Glutamatergic neuron (in vitro differentiated cells): ENCODE measurements around the gene DLG2. TPM values are rescaled to one million over a fixed set of nuclear protein-coding genes. Genes with fewer than 3 reads are reported as not detected.

Source experiments
- DNase-seq: peaks from one replicate; pipeline ENCODE4 v3.0.0; 2022
- H3K27ac Mint-ChIP-seq: one replicate; pipeline ENCODE4 v1.8.0; 2020; ENCODE audit warnings: mild to moderate bottlenecking, mixed read lengths, inconsistent platforms; ENCODE audit not compliant: unreplicated experiment
- H3K27me3 Mint-ChIP-seq: one replicate; pipeline ENCODE4 v1.8.0; 2020; ENCODE audit warnings: mild to moderate bottlenecking, moderate library complexity, mixed read lengths, inconsistent platforms; ENCODE audit not compliant: unreplicated experiment
- H3K36me3 Mint-ChIP-seq: one replicate; pipeline ENCODE4 v1.8.0; 2020; ENCODE audit warnings: mild to moderate bottlenecking, mixed read lengths, inconsistent platforms; ENCODE audit not compliant: unreplicated experiment
- H3K4me1 Mint-ChIP-seq: one replicate; pipeline ENCODE4 v1.8.0; 2020; ENCODE audit warnings: mild to moderate bottlenecking, low read depth, mixed read lengths, inconsistent platforms; ENCODE audit not compliant: unreplicated experiment
- H3K4me3 Mint-ChIP-seq: one replicate; pipeline ENCODE4 v1.8.0; 2020; ENCODE audit warnings: mild to moderate bottlenecking, mixed read lengths, inconsistent platforms; ENCODE audit not compliant: unreplicated experiment
- H3K9me3 Mint-ChIP-seq: one replicate; pipeline ENCODE4 v1.8.0; 2020; ENCODE audit warnings: mild to moderate bottlenecking, moderate library complexity, mixed read lengths, inconsistent platforms; ENCODE audit not compliant: unreplicated experiment
- total RNA-seq: library from RNA; stranded (reverse); fragmentation: NEBNext Ultra II Directional; extraction: Animal tissue kit (Norgen Biotek cat#: 25700); gene quantifications from one replicate; pipeline ENCODE4 v1.2.1, GENCODE V29; 2021; ENCODE audit not compliant: unreplicated experiment
- TF ChIP-seq, protein P1 (sequence below): fragments of 200-600 bp; sonication (generic); IDR thresholded peaks from one replicate; pipeline ENCODE4 v1.5.0; 2021; ENCODE audit not compliant: partially characterized antibody, unreplicated experiment

Gene DLG2
- total RNA-seq, 1 donor from 2014 or later, result 2.9 TPM

DNA sequence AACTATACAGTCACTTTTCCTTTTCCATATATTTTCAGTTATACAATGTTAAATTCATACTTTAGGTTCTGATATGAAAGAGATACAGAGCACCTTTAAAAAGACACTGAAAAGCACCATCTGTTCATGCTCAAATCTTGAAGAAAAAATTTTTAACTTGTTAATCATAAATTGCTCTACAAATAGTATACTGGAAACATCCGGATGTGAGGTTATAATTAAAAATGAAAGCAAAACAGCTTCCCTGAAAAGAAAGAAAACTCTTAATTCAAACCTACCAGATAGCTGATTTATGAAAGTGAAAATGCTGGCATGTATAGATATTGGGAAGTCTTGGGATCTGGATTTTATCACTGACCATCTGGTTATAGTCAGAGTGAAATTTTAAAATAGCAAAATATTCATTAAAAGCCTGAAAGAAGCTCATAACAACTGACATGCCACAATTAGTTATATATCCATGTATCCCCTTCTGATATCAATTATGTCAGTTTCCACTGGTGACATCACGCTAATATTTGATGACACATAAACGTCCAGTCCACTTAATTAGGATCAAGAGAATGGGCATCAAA, 740.0 kb downstream of the DLG2 start:
- no peaks in the 10 kb centered on the region for H3K4me1 Mint-ChIP-seq
- no peaks in the 10 kb centered on the region for H3K36me3 Mint-ChIP-seq
- no peak overlapping the region for H3K27ac Mint-ChIP-seq
- no peaks in the 10 kb centered on the region for H3K27me3 Mint-ChIP-seq
- H3K4me3 Mint-ChIP-seq, result no peak overlapping the region
- DNase-seq, result no peak
- TF ChIP-seq, protein P1, sequence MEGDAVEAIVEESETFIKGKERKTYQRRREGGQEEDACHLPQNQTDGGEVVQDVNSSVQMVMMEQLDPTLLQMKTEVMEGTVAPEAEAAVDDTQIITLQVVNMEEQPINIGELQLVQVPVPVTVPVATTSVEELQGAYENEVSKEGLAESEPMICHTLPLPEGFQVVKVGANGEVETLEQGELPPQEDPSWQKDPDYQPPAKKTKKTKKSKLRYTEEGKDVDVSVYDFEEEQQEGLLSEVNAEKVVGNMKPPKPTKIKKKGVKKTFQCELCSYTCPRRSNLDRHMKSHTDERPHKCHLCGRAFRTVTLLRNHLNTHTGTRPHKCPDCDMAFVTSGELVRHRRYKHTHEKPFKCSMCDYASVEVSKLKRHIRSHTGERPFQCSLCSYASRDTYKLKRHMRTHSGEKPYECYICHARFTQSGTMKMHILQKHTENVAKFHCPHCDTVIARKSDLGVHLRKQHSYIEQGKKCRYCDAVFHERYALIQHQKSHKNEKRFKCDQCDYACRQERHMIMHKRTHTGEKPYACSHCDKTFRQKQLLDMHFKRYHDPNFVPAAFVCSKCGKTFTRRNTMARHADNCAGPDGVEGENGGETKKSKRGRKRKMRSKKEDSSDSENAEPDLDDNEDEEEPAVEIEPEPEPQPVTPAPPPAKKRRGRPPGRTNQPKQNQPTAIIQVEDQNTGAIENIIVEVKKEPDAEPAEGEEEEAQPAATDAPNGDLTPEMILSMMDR, result no peak
- no peaks in the 10 kb centered on the region for H3K9me3 Mint-ChIP-seq

DNA sequence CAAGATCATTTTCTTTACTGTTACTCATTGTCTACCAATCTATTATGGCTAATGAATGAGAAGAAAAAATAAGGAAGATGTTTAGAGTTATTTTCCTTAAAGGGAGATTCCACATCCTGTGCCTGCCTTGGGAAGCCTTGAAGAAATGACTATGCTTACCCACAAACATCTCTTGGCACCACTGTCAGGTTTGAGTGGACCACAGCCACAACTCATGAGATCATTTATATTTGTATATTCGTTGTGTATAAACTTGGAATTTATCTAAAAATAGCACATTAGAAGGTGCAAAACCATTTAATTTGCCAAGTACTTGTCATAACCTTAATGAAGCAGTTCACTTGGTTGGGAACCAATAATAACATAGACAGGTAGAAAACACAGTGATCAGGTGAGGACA, 740.8 kb downstream of the DLG2 start:
- Mint-ChIP-seq H3K27ac (no peak overlapping the region), H3K4me3 (no peak overlapping the region), H3K27me3 (no peaks in the 10 kb centered on the region), H3K36me3 (no peaks in the 10 kb centered on the region), H3K4me1 (no peaks in the 10 kb centered on the region), H3K9me3 (no peaks in the 10 kb centered on the region)
- TF ChIP-seq, protein P1, result no peak
- no peak for DNase-seq

DNA sequence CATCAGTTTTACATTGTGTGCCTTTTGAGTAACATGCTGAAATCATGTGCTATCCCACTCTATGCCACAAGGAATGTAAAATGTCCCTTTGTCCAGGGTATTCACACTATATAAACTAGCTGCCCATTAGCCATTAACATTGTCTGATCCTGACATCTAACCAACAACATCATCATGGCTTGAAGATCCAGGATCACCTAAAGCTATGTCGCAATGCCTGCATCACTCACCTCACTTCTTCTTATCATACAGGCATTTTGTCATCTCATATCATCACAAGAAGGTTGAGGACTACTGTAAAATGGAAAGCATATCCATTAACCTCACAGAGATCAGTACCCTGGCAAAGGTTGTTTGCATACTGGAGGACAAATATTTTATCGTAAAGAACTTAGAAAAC, 742.3 kb downstream of the DLG2 start:
- DNase-seq, result no peak
- TF ChIP-seq, protein P1, result no peak
- Mint-ChIP-seq H3K36me3 (no peaks in the 10 kb centered on the region), H3K4me1 (no peaks in the 10 kb centered on the region), H3K4me3 (no peak overlapping the region), H3K27ac (no peak overlapping the region), H3K9me3 (no peaks in the 10 kb centered on the region), H3K27me3 (no peaks in the 10 kb centered on the region)

DNA sequence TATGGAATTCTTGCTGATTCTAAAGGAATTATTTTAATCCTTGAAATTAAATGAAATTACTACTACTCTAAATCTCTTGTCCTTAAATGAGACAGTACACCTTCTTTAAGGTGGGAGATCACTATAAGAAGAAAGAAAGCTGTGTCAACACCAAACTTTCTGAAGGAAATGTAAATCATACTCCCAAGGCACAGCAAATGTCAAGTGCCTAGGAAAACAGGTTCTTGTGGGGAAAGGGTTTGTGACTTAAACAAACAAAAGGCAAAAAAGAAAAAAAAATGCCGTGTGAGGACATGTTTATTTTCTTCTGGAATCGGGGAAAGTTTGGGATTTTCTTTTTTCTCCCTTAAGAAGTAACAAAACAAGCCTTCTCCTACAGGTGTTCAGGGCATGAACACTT, 745.1 kb downstream of the DLG2 start:
- DNase-seq, result no peak
- TF ChIP-seq, protein P1, result no peak
- Mint-ChIP-seq H3K4me1 (no peaks in the 10 kb centered on the region), H3K27me3 (no peaks in the 10 kb centered on the region), H3K4me3 (no peak overlapping the region), H3K27ac (no peak overlapping the region), H3K36me3 (no peaks in the 10 kb centered on the region), H3K9me3 (no peaks in the 10 kb centered on the region)

DNA sequence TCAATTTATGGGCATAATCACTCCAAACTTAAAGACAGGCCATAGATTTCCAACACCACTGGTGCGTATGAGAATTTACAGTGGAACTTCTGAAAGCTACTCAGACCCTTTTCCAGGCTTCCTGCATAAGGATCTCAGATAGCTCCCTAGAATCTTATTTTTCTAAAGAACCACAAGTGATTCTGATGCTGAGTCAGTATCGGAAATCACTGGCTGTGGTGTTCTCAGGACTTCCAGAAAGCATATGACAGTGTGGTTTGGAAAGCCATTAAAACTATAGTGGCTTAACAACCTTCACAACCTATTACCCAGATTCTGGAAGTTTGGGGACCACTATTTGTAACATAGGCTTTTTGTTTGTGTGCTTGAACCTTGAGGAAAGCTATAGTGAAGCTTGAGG, 756.0 kb downstream of the DLG2 start:
- no peaks in the 10 kb centered on the region for H3K36me3 Mint-ChIP-seq
- TF ChIP-seq, protein P1, result no peak
- no peak overlapping the region for H3K27ac Mint-ChIP-seq
- DNase-seq, result no peak
- H3K27me3 Mint-ChIP-seq, result no peaks in the 10 kb centered on the region
- no peak overlapping the region for H3K4me3 Mint-ChIP-seq
- H3K9me3 Mint-ChIP-seq, result no peaks in the 10 kb centered on the region
- H3K4me1 Mint-ChIP-seq, result peaks cover under 1% of the 10 kb centered on the region
